A375 (cell line): ENCODE results near the gene ROGDI. TPM values are rescaled to one million over a fixed set of nuclear protein-coding genes. Genes with fewer than 3 reads are reported as not detected.

ENCODE experiments used
- small RNA-seq: library from RNA; depleted of rRNA; stranded (forward); fragments of <200 nt; gene quantifications from one replicate; pipeline ENCODE3, GENCODE V24; 2014
- total RNA-seq: library from RNA; depleted of rRNA; stranded (reverse); fragments of >200 nt; shearing (Covaris generic); gene quantifications from 2 replicates; pipeline ENCODE4 v1.2.3, GENCODE V29; 2014; rRNA removed

Gene ROGDI
- total RNA-seq, result 15.1 and 17.3 TPM in 2 replicates

GRCh38 chr16:4801962-4802658, at the start of gene ROGDI:
TSS of gene ROGDI (minus strand) at chr16:4802633. CDS start at chr16:4802571, 62 bp downstream.

GRCh38 chr16:4846901-4847773, 44.7 kb upstream of the ROGDI start, which contains the start of the genes GLYR1 and UBN1:
TSS of gene GLYR1 (minus strand) at chr16:4847288. CDS start at chr16:4847265, 23 bp downstream.
TSS of gene UBN1 (plus strand) at chr16:4847481. CDS start at chr16:4852918, 5,437 bp downstream.

GRCh38 chr16:4795181-4795827, 7.1 kb downstream of the ROGDI start, which contains the start of gene SMIM22:
TSS of gene SMIM22 (plus strand) at chr16:4795369. CDS start at chr16:4795735, 366 bp downstream.

GRCh38 chr16:4787627-4788482, 14.6 kb downstream of the ROGDI start, which contains the start of gene SEPTIN12:
TSS of gene SEPTIN12 (minus strand) at chr16:4788345. CDS start at chr16:4787645, 700 bp downstream.

GRCh38 chr16:4766875-4767628, 35.4 kb downstream of the ROGDI start, which contains the start of gene ZNF500:
TSS of gene ZNF500 (minus strand) at chr16:4767162. CDS start at chr16:4765978, 1,184 bp downstream.

Small RNA genes within 50 kb of the gene (small RNA-seq; reads per million reads assigned to genes)
- not detected for gene RF00017

Other genes starting within 250 kb of the ROGDI start
- gene C16orf96, start 246.3 kb downstream of the ROGDI start, total RNA-seq, result not detected in 2 replicates
- gene UBALD1, start 187.7 kb downstream of the ROGDI start, total RNA-seq, result 62.3 and 71.6 TPM in 2 replicates
- 26.1 and 27.5 TPM in 2 replicates for gene MGRN1, start 177.8 kb downstream of the ROGDI start, total RNA-seq
- 32.3 and 33.4 TPM in 2 replicates for gene NUDT16L1, start 109.1 kb downstream of the ROGDI start, total RNA-seq
- gene ANKS3, start 68.4 kb downstream of the ROGDI start, total RNA-seq, result 21.2 and 22.8 TPM in 2 replicates
- 0.93 and 1.5 TPM in 2 replicates for gene DNAAF8, start 68.1 kb downstream of the ROGDI start, total RNA-seq
- gene ZNF500, start 35.5 kb downstream of the ROGDI start, total RNA-seq, result 7.8 and 8.6 TPM in 2 replicates
- 0.08 TPM in 1 of 2 replicates, not detected in the other for gene SEPTIN12, start 14.3 kb downstream of the ROGDI start, total RNA-seq
- gene SMIM22, start 7.3 kb downstream of the ROGDI start, total RNA-seq, result not detected in 2 replicates
- 40.2 and 47.4 TPM in 2 replicates for gene GLYR1, start 44.7 kb upstream of the ROGDI start, total RNA-seq
- gene UBN1, start 44.8 kb upstream of the ROGDI start, total RNA-seq, result 42.4 and 44.3 TPM in 2 replicates
- gene PPL, start 134.5 kb upstream of the ROGDI start, total RNA-seq, result 0.26 and 0.27 TPM in 2 replicates
- gene SEC14L5, start 155.7 kb upstream of the ROGDI start, total RNA-seq, result not detected in 2 replicates
- gene NAGPA, start 231.3 kb upstream of the ROGDI start, total RNA-seq, result 17.6 and 23.9 TPM in 2 replicates